ENCODE results near the gene DENND1B.

DNA sequence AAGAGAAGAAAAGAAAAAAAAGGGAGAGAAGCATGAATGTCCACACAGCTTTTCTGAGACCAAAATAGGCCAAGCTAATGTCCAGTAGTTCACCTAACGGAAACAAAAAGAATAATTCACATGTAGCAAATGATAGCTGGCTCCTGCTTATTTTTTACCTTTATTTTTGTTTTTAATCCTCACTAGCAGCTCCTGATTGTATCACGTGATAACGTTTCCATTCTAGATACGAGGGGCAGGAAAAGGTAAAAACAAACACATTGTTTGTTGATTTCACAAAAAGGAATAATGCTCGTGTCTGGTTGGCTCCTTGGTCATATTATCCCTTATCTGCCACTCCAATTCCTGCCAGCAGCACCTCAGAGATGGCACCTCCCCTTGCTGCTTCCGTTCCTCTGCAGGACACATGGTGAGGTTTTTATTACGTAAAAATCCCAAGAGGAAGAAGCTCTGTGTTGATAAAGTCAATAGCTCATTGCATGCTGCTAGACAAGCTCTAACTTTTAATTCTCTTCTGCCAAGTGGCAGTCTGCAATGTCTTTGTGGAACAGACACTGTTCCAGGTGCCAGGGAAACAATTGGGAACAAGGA lies 305.6 kb downstream of the DENND1B start:
- TF ChIP-seq, protein P1, sequence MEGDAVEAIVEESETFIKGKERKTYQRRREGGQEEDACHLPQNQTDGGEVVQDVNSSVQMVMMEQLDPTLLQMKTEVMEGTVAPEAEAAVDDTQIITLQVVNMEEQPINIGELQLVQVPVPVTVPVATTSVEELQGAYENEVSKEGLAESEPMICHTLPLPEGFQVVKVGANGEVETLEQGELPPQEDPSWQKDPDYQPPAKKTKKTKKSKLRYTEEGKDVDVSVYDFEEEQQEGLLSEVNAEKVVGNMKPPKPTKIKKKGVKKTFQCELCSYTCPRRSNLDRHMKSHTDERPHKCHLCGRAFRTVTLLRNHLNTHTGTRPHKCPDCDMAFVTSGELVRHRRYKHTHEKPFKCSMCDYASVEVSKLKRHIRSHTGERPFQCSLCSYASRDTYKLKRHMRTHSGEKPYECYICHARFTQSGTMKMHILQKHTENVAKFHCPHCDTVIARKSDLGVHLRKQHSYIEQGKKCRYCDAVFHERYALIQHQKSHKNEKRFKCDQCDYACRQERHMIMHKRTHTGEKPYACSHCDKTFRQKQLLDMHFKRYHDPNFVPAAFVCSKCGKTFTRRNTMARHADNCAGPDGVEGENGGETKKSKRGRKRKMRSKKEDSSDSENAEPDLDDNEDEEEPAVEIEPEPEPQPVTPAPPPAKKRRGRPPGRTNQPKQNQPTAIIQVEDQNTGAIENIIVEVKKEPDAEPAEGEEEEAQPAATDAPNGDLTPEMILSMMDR (IDR thresholded peaks at IDR 0.05) = no peak
- no peak for TF ChIP-seq POLR2A (IDR thresholded peaks at IDR 0.05)

All from testis (tissue), 2 donors.